Measurements from ENCODE around the gene JUNB.

The JUNB gene

DNA sequence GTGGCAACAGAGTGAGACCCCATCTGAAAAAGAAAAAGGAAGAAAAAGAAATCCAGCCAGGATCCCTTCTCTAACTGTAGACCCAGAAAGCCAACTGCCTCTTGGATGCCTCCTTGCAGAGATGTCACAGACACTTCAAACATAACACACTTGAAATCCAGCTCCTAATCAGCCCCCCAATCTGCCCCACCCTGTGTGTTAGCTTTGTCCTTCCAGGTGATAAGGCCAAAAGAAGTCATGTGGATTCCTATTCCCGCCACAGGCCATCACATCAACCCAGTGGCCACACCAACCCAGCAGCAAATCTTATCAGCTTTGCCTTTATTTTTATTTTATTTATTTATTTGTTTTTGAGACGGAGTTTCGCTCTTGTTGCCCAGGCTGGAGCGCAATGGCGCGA, 31.6 kb upstream of the JUNB start:
- in situ Hi-C loops (cut with HindIII; ENCODE audit: low pct_ligation_motif_present, low sequenced_read_pairs) = no loop called here
- H3K4me3 ChIP-seq (ENCODE audit: low read depth, low read length) = no peak overlapping the region
- no peak overlapping the region for H3K27ac ChIP-seq
- no peaks in the 10 kb centered on the region for H3K27me3 ChIP-seq (replicated peaks)
- no peak for DNase-seq
- TF ChIP-seq, protein P1, sequence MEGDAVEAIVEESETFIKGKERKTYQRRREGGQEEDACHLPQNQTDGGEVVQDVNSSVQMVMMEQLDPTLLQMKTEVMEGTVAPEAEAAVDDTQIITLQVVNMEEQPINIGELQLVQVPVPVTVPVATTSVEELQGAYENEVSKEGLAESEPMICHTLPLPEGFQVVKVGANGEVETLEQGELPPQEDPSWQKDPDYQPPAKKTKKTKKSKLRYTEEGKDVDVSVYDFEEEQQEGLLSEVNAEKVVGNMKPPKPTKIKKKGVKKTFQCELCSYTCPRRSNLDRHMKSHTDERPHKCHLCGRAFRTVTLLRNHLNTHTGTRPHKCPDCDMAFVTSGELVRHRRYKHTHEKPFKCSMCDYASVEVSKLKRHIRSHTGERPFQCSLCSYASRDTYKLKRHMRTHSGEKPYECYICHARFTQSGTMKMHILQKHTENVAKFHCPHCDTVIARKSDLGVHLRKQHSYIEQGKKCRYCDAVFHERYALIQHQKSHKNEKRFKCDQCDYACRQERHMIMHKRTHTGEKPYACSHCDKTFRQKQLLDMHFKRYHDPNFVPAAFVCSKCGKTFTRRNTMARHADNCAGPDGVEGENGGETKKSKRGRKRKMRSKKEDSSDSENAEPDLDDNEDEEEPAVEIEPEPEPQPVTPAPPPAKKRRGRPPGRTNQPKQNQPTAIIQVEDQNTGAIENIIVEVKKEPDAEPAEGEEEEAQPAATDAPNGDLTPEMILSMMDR (IDR thresholded peaks at IDR 0.05; ENCODE audit: low read depth, low read length, missing control alignments) = no peak
- peaks cover 4% of the 10 kb centered on the region for H3K36me3 ChIP-seq (replicated peaks)

DNA sequence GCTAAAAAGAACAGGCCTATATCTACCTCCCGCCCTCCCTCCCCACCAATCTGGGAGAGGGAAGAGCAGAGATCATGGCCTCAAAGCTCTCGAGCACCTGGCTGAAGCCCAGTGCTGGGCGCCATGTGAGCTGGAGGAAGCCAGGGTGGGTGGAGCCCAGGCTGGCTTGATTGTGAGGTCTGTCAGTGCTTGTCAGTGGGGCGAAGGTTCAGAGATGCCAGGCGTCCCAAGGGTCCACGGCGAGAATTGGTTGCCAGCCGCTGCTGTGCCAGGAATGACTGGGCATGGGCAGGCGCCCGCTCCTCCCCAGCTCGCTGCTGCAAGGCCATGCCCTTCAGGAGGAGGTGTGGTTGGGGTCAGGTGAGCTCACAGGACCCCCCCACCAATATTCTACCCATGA, 28.2 kb upstream of the JUNB start:
- Histone ChIP-seq H3K27ac (no peak overlapping the region), H3K36me3 (replicated peaks) (peaks cover 4% of the 10 kb centered on the region), H3K4me3 (ENCODE audit: low read depth, low read length) (no peak overlapping the region), H3K27me3 (replicated peaks) (no peaks in the 10 kb centered on the region)
- in situ Hi-C loops (cut with HindIII; ENCODE audit: low pct_ligation_motif_present, low sequenced_read_pairs) = no loop called here
- no peak for DNase-seq
- TF ChIP-seq, protein P1 (IDR thresholded peaks at IDR 0.05; ENCODE audit: low read depth, low read length, missing control alignments) = no peak

DNA sequence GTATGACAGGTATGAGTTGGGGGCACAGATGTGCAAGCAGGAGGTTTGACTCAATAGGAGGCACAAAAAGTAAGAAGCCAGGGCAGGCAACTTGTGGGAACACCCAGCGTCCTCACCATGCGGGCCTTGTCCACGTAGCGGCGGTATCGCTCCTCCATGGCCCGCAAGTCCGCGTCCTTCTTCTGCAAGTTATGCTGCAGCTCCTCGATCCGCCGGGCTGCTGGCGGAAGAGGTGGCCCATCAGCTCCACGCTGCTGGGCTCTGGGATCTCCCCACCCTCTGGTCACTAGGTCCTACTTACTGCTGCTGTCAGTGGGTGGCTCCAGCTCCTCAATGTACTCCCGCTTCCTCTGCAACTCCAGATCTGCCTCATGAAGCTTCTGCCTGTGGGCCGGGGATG, 26.6 kb upstream of the JUNB start:
- in situ Hi-C loops (cut with HindIII; ENCODE audit: low pct_ligation_motif_present, low sequenced_read_pairs) = no loop called here
- H3K36me3 ChIP-seq (replicated peaks) = peaks cover 4% of the 10 kb centered on the region
- no peak overlapping the region for H3K4me3 ChIP-seq (ENCODE audit: low read depth, low read length)
- no peaks in the 10 kb centered on the region for H3K27me3 ChIP-seq (replicated peaks)
- TF ChIP-seq, protein P1 (IDR thresholded peaks at IDR 0.05; ENCODE audit: low read depth, low read length, missing control alignments) = no peak
- no peak overlapping the region for H3K27ac ChIP-seq
- DNase-seq = no peak

DNA sequence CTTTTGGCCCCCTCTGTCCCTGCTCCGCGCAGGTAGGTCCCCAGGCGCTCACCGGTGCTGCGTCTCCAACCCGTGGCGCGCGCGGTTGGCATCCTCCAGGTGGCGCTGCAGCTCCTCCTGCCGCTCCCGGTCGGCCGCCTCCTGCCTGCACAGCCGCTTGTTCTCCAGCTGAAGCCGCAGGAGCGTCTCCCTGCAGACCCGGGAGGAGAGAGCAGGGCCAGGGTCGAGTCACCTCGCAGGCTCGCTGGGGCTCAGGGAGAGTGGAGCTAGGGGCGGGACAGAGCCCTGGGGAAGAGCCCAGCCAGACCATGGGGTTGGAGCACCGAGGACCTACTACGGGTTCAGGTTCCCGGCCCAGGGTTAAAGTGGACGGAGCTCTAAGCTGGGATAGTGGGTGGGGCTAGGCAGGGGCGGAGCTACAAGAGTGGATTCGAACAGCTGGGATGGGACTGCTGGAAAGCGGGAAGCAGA, 25.2 kb upstream of the JUNB start:
- peak; percentile 72 for DNase-seq
- H3K27ac ChIP-seq = no peak overlapping the region
- in situ Hi-C loops (cut with HindIII; ENCODE audit: low pct_ligation_motif_present, low sequenced_read_pairs) = no loop called here
- TF ChIP-seq, protein P1 (IDR thresholded peaks at IDR 0.05; ENCODE audit: low read depth, low read length, missing control alignments) = peak; percentile 75
- peak overlapping the region; percentile 50 for H3K4me3 ChIP-seq (ENCODE audit: low read depth, low read length)
- H3K36me3 ChIP-seq (replicated peaks) = peaks cover 4% of the 10 kb centered on the region
- H3K27me3 ChIP-seq (replicated peaks) = no peaks in the 10 kb centered on the region

DNA sequence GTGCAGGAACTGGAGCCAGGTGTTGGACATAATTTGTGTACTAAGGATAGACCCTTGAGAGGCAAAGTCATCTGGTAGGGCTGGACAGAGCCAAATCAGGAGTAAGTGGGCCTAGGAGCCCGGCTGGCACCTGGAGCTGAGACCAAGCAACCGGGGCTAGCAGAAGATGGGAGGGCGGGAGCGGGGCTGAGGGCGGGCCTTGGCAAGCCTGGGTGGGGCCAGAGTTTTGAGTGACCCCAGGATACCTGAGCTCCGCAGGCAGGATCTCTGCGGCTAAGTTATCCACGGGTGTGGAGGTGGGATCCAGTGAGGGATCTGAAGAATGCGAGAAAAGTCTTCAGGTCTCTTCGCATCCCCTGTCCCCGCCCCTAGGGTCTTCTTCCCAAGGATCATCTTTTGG, 24.1 kb upstream of the JUNB start:
- TF ChIP-seq, protein P1 (IDR thresholded peaks at IDR 0.05; ENCODE audit: low read depth, low read length, missing control alignments) = no peak
- peaks cover 4% of the 10 kb centered on the region for H3K36me3 ChIP-seq (replicated peaks)
- H3K27me3 ChIP-seq (replicated peaks) = no peaks in the 10 kb centered on the region
- in situ Hi-C loops (cut with HindIII; ENCODE audit: low pct_ligation_motif_present, low sequenced_read_pairs) = no loop called here
- H3K4me3 ChIP-seq (ENCODE audit: low read depth, low read length) = no peak overlapping the region
- no peak overlapping the region for H3K27ac ChIP-seq
- DNase-seq = no peak

DNA sequence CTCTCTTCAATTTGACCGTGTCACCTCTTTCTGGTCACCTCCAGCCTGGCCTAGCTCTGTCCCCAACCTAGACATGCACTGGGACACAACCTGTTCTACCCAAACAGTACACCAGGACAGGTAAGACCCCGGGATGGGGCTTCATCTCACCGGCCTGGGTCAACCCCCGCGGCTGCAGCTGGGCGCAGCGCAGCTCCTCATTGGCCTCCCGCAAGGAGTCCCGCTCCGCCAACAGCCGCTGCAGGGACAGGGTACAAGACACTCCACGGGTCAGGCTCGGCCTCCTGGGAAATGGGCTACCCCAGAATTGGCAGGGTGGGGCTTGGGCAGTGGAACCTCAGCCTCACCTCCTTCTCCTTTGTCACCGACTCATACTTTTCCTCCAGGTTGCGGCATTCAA, 23.6 kb upstream of the JUNB start:
- no peak overlapping the region for H3K4me3 ChIP-seq (ENCODE audit: low read depth, low read length)
- in situ Hi-C loops (cut with HindIII; ENCODE audit: low pct_ligation_motif_present, low sequenced_read_pairs) = no loop called here
- TF ChIP-seq, protein P1 (IDR thresholded peaks at IDR 0.05; ENCODE audit: low read depth, low read length, missing control alignments) = no peak
- H3K27ac ChIP-seq = no peak overlapping the region
- H3K36me3 ChIP-seq (replicated peaks) = peaks cover 4% of the 10 kb centered on the region
- DNase-seq = no peak
- H3K27me3 ChIP-seq (replicated peaks) = no peaks in the 10 kb centered on the region

Measured in brain microvascular endothelial cell (primary cell).